ENCODE results near the gene CCN5. TPM values are rescaled to one million over a fixed set of nuclear protein-coding genes. Genes with fewer than 3 reads are reported as not detected.
A peak's percentile ranks its signal among the peaks of the same experiment; 100 is the strongest.

CCN5 gene
- total RNA-seq, 4 donors from 2014 or later, result 5.8 to 32.2 (median 11.2) TPM

DNA sequence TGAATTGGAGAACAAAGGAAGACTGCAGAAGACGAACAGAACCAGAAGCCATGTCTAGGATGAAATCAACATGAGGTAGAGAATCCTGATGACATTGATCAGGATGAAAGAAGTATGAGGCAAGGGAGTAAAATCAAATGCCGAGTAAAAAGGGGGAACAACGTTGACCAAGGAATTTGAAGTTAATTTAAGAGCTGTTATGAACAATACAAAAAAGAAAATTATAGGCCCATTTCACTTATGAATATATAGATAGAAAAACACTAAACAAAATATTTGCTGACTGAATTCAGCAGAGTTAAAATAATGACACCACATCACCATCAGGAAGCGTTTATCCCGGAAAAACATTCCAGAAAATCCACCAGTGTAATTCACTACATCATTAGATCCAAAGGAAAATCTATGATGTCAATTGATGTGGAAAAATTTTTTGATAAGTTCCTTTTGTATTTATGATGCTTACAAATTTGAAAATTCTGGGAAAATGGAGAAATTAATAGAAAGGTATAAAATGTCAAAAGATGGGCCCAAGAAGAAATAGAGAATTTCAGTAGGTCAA is 8.1 kb upstream of the CCN5 start:
- Histone ChIP-seq H3K36me3 (no peaks in the 10 kb centered on the region), H3K27ac (no peak overlapping the region), H3K4me3 (no peak overlapping the region), H3K9me3 (no peaks in the 10 kb centered on the region), H3K27me3 (no peaks in the 10 kb centered on the region), H3K4me1 (peaks cover 0 to 13% (median 5%) of the 10 kb centered on the region in 4 donors)
- TF ChIP-seq POLR2A (IDR thresholded peaks at IDR 0.05), result no peak
- TF ChIP-seq, protein P1, sequence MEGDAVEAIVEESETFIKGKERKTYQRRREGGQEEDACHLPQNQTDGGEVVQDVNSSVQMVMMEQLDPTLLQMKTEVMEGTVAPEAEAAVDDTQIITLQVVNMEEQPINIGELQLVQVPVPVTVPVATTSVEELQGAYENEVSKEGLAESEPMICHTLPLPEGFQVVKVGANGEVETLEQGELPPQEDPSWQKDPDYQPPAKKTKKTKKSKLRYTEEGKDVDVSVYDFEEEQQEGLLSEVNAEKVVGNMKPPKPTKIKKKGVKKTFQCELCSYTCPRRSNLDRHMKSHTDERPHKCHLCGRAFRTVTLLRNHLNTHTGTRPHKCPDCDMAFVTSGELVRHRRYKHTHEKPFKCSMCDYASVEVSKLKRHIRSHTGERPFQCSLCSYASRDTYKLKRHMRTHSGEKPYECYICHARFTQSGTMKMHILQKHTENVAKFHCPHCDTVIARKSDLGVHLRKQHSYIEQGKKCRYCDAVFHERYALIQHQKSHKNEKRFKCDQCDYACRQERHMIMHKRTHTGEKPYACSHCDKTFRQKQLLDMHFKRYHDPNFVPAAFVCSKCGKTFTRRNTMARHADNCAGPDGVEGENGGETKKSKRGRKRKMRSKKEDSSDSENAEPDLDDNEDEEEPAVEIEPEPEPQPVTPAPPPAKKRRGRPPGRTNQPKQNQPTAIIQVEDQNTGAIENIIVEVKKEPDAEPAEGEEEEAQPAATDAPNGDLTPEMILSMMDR (IDR thresholded peaks at IDR 0.05), result no peak
- no peak for DNase-seq

DNA sequence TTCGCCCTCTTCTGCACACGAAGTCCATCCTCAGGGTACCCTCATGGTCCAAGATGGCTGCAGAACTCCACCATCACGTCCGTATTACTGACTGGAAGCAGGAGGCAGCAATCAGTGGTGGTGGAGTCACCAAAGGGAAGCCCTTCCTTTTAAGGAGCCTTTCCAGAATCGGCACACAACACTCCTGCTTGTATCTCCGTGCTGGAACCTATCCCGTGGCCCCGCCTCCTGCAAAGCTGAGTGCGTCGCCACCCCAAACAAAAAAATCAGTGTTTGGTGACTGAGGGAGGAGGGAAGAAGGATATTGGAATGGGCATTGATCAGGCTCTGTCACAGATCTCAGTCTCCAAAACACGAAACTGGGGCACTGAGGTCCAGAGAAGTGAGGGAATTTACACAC is 5.8 kb upstream of the CCN5 start:
- Histone ChIP-seq H3K36me3 (no peaks in the 10 kb centered on the region), H3K4me3 (no peak overlapping the region), H3K4me1 (peaks cover 0 to 3% (median 0%) of the 10 kb centered on the region in 4 donors), H3K27ac (no peak overlapping the region), H3K27me3 (no peaks in the 10 kb centered on the region), H3K9me3 (no peaks in the 10 kb centered on the region)
- TF ChIP-seq POLR2A (IDR thresholded peaks at IDR 0.05), result no peak
- TF ChIP-seq, protein P1 (IDR thresholded peaks at IDR 0.05), result no peak
- DNase-seq, result no peak

DNA sequence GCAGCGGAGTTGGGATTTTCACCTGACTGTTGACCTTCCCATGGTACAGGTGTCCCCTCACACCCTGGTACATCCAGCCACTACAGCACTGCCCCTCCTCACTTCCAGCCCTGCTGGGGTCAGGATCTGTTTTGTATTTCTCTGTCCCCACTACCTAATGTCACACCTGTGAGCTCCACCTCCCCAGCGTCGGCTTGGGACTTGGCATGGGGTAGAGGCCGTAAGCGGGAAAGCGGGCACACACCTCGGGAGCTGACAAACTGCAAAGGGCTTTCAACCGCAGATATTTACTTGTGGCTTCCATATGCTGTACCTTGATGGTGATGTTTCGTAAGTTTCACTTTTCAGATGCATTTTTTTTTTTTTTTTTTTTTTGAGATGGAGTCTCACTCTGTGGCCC is 5.4 kb upstream of the CCN5 start:
- peaks cover 0 to 7% (median 0%) of the 10 kb centered on the region in 4 donors for H3K4me1 ChIP-seq
- no peak for DNase-seq
- H3K36me3 ChIP-seq, result no peaks in the 10 kb centered on the region
- no peaks in the 10 kb centered on the region for H3K27me3 ChIP-seq
- no peaks in the 10 kb centered on the region for H3K9me3 ChIP-seq
- no peak overlapping the region for H3K4me3 ChIP-seq
- no peak overlapping the region for H3K27ac ChIP-seq
- TF ChIP-seq POLR2A (IDR thresholded peaks at IDR 0.05), result no peak
- TF ChIP-seq, protein P1 (IDR thresholded peaks at IDR 0.05), result no peak

DNA sequence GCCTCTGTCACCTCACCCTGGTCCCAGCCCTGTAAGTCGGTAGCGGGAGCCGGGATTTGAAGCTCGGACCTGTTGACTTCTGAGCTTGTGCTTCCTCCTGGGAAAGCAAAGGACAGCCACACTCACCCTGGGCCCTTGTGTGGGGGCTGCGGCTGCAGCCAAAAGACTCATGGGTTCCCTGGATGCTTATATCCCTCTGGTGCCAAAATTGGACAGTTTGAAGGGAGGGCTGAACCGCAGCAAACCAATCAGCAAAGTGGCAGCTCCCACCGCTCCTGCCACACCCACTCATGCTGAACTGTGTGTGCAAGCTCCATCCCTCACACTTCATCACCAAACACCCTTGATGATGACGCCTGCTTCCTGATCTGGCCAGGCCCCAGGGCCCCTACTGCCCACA is 3.9 kb upstream of the CCN5 start:
- H3K36me3 ChIP-seq, result no peaks in the 10 kb centered on the region
- H3K4me3 ChIP-seq, result no peak overlapping the region
- H3K27me3 ChIP-seq, result no peaks in the 10 kb centered on the region
- no peak for TF ChIP-seq POLR2A (IDR thresholded peaks at IDR 0.05)
- TF ChIP-seq, protein P1 (IDR thresholded peaks at IDR 0.05), result no peak
- no peak overlapping the region for H3K27ac ChIP-seq
- no peak for DNase-seq
- H3K4me1 ChIP-seq, result peaks cover 0 to 14% (median 0%) of the 10 kb centered on the region in 4 donors
- H3K9me3 ChIP-seq, result no peaks in the 10 kb centered on the region

DNA sequence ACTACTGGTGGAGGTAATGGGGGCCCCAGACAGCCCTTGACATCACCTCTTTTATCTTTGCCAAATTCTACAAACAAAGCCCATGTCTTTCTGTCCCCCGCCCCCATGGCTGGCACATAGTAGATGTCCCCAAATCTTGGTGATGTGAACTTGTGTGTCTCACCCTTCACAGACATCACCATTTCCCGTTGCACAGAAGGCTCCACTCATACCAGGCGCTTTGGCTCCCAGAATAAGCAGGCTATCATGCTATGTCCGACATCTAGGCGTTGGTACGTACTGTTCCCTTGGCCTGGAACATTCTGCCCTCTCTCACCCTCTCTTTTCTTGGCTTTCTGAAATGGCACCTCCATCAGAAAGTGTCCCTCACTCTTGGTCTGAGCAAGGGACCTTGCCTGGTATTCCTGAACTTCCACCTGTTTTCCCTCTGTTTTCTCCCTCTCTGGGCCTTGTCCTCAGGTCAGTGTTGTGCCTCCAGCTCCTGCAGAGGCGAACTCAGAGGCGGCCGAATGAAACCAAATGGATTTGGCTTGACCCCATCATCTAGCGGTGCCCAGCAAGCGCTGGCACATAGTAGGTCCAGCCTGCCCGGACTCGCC is 968 bp upstream of the CCN5 start:
- no peaks in the 10 kb centered on the region for H3K27me3 ChIP-seq
- H3K9me3 ChIP-seq, result no peaks in the 10 kb centered on the region
- DNase-seq, result peak in 1 of 3 donors; percentile 16
- peaks cover 0 to 14% (median 0%) of the 10 kb centered on the region in 4 donors for H3K4me1 ChIP-seq
- peak overlapping the region in 1 of 4 donors; percentile 25 for H3K27ac ChIP-seq
- H3K36me3 ChIP-seq, result no peaks in the 10 kb centered on the region
- TF ChIP-seq, protein P1 (IDR thresholded peaks at IDR 0.05), result no peak
- no peak for TF ChIP-seq POLR2A (IDR thresholded peaks at IDR 0.05)
- no peak overlapping the region for H3K4me3 ChIP-seq
